HUDEP-2 (cell line): ENCODE results near the gene KRT8.

Source experiments
- DNase-seq, 76 experiments: peaks; one replicate each; lab custom pipeline; 2025; ENCODE audit not compliant: unreplicated experiment in 76 of 76; lab: John Stamatoyannopoulos, UW

KRT8 gene

GRCh38 chr12:52925717-52926595 lies 21.1 kb upstream of the KRT8 start:
- DNase-seq: no peak

GRCh38 chr12:52924764-52925716 lies 20.2 kb upstream of the KRT8 start:
- DNase-seq: no peak

- no peak for DNase-seq
Observed at GRCh38 chr12:52921488-52922165, 16.8 kb upstream of the KRT8 start.

GRCh38 chr12:52920937-52921336 lies 16.1 kb upstream of the KRT8 start:
- no peak for DNase-seq

GRCh38 chr12:52918784-52919183 lies 13.9 kb upstream of the KRT8 start:
- DNase-seq: no peak

- DNase-seq: no peak
Observed at GRCh38 chr12:52918351-52918750, 13.5 kb upstream of the KRT8 start.

GRCh38 chr12:52917800-52918199 lies 12.9 kb upstream of the KRT8 start:
- no peak for DNase-seq

- DNase-seq: no peak
Observed at GRCh38 chr12:52916216-52916615, 11.3 kb upstream of the KRT8 start.

- no peak for DNase-seq
Observed at GRCh38 chr12:52915637-52916036, 10.8 kb upstream of the KRT8 start.

- no peak for DNase-seq
Observed at GRCh38 chr12:52914576-52915121, 9.8 kb upstream of the KRT8 start.

GRCh38 chr12:52913431-52913821 lies 8.6 kb upstream of the KRT8 start:
- DNase-seq: no peak

GRCh38 chr12:52912711-52913430 lies 8.0 kb upstream of the KRT8 start:
- no peak for DNase-seq

GRCh38 chr12:52910248-52910883 lies 5.5 kb upstream of the KRT8 start:
- no peak for DNase-seq

GRCh38 chr12:52909796-52910195 lies 4.9 kb upstream of the KRT8 start:
- no peak for DNase-seq

GRCh38 chr12:52909331-52909730 lies 4.5 kb upstream of the KRT8 start:
- no peak for DNase-seq

GRCh38 chr12:52907092-52907810 lies 2.4 kb upstream of the KRT8 start:
- DNase-seq: no peak

GRCh38 chr12:52906191-52906601 lies 1.3 kb upstream of the KRT8 start:
- no peak for DNase-seq

GRCh38 chr12:52903855-52904508 lies 894 bp downstream of the KRT8 start:
- DNase-seq: peak in 8 of 76 experiments; percentile 2 to 27 (median 8)
